ENCODE results near the gene MKLN1.
"Not testable (repeated sequence)": the region's sequence is repeated elsewhere in the genome, so short reads cannot be mapped to it uniquely, and the experiment has no call there.

The MKLN1 gene

GRCh38 chr7:131503639-131504038, 176.0 kb downstream of the MKLN1 start:
- DNase-seq: no peak

DNA sequence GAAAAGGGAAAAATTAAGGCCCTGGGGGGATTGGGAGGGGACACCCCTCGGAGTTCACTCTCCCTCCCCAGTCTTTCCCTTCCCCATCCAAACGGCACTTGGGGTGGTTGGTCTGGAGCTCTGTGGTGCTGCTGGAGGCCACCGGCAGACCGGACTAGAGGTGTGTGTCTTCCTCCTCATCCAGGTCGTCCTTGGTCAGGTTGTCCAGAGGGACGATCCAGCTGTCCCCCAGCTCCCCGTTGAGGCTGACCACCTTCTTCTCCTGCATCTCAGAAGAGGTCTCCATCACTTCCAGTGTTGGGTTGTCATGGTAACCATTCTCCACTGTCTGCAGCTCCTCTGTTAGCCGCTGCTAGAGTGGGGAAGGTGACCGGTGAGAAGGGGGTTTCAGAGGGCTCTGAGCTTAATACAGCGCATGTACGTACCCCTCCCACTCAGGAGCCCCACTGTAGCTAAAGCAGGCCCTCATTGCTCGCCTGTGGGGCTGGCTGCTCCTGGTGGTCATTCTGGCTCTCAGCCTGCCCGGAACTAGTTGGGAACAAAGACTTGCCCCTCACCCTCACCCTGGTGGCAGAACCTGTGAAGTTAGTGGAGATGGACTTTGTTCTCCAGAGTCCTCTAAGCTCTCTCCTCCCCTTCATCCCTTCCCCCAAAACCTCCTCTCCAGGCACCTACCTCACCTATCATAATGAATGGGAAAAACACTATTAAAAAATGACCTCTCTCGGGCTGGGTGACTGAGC, 176.7 kb downstream of the MKLN1 start:
- no peak for DNase-seq

DNA sequence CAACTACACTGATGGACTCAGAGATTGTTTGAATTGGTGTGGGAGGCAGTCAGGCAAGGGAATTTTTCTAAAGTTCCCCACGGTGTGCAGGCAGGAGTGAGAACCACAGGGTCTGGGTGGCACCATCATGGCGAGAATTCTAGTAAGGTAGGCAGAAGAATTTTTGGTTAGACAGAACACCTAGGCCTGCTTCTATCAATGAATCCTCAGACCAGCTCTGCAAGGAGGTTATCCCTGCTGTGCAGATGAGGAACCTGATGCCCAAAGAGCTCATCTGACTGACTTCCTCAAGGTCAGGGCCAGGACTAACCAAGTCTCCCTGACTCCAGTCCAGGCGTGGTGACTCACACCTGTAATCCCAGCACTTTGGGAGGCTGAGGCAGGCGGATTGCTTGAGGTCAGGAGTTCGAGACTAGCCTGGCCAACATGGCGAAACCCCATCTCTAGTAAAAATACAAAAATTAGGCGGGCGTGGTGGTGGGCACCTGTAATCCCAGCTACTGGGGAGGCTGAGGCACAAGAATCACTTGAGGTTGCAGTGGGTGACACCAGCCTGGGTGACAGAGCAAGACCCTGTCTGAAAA, 177.5 kb downstream of the MKLN1 start:
- DNase-seq: not testable (repeated sequence)

- DNase-seq: no peak
These were observed 178.2 kb downstream of the MKLN1 start for GRCh38 chr7:131505636-131506557.

GRCh38 chr7:131506597-131506996, 178.9 kb downstream of the MKLN1 start:
- DNase-seq: no peak

DNA sequence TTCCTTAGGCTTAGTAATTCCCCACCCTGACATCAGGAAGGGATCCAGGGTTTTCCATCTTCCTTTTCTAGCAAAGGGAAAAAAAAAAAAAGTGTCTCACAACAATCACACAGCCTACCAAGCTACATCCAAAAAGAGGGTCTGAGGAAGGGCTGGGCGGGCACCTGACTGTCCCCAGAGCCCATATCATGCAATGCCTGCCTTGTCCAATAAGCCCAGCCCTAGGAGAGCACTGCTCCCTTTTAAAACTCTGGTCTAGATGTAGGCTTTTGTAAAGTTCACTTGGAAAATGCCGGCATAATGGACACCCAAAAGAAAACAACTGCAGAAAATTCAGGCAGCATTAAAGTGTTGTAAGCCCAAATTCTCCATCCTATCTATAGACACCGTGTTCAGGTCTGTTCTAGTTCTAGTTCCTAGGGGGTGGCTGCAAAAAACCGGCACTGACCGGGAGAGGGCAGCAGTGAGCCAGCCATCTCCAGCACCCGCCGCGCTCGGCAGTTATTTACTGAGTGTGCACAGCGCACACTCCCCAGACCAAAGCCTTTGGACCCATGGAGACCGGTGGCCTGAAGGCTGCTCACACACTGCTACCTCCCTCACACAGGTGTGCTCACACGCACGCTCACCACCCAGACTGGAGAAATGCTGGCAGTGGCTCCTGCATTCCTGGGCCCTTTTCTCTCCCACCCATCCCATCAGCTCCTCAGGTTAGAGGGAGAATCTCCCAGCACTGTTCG, 180.1 kb downstream of the MKLN1 start:
- DNase-seq: peak; percentile 79 to 86

DNA sequence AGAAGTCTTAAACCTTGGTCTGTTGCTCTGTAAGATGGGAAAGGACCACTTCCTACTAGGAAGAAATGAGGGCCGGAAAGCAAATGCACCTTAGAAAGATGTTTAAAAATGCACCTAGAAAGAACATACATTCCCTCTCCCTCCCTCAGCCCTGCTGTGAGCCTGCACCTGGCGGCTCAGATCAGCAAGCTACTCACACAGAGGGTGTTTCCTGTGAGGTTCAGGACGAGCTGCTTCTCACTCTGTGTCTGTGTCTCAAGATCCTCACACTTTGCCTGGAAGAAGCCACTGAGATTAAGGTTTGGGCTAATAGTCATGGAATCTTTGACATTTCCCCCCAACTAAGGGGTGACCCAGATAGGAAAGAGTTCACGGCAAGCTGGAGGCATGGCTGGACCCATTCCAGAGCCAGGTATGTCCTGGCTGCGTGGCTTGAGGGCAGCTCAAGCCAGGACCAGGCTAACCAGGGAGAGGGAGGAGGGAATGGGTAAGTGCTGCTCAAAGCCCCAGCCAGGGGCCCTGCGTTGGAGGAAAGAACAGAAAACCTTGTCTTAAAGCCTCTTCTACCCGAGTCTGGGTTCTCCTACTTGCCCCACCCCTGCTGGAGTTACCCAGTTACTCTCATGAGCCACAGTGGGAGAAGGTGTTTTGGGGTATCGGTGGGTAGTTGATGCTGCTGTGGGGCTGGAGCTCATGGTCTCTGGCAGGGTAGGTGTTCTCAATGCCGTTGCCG, 181.2 kb downstream of the MKLN1 start:
- no peak for DNase-seq

- DNase-seq: no peak
These were observed 182.1 kb downstream of the MKLN1 start for GRCh38 chr7:131509781-131510180.

DNA sequence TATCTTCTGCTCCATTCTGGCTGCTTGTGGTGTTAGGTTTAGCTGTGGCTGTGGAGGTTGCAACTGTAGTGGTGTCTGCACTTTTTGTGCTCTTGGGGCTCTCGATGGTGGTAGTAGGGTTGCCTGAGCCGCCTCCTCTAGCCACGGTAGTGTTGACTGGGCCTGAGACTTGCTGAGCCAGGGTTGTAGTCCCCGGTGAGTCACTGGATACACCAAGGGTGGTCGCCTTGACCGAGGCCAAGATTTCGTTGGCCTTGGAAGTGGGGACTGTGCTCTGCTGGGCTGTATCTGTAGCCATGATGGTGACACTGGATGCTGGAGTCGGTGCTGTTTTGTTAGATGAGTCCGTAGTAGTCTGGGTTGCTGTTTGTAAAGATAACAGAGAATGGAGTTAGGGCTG, 183.4 kb downstream of the MKLN1 start:
- DNase-seq: no peak

GRCh38 chr7:131511774-131512535, 184.3 kb downstream of the MKLN1 start:
- no peak for DNase-seq

GRCh38 chr7:131513245-131514061, 185.8 kb downstream of the MKLN1 start:
- DNase-seq: peak; percentile 77 to 86

DNA sequence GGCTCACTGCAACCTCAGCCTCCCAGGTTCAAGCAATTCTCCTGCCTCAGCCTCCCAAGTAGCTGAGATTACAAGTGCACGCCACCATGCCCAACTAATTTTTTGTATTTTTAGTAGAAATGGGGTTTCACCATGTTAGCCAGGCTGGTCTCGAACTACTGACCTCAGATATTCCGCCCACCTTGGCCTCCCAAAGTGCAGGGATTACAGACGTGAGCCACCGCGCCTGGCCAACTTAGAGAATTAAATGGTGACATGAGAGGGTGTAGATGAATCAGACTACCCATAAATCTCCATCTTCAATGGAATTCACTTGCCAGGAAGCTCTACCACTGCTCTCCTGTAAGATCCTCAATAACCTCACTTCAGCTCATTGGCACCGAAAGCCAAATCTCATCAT, 187.8 kb downstream of the MKLN1 start:
- not testable (repeated sequence) for DNase-seq

DNA sequence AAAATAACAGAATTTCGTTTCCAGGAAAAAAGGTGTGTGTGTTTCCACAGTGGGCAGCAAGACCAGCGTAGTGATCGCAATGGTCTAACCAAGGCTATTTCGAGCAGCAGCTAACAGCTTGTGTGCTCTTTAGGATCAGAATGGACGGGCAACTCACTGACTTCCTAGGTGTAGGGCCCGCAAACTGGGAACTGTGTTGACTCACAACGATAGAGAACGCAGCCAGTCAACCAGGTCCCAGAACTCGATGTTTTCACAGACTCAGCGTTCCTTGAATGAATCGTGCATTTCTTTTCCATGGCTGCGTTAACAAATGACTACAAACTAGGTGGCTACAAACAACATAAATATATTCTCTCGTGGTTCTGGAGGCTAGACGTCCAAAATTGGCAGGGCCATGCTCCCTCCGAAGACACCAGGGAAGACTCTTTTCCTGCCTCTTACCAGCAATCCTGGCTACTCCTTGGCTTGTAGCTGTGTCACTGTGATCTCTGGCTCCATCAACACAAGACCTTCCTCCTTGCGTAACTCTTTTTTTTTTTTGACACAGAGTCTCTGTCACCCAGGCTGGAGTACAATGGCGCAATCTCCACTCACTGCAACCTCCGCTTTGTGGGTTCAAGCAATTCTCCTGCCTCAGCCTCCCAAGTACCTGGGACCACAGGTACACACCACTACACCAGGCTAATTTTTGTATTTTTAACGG, 189.7 kb downstream of the MKLN1 start:
- no peak for DNase-seq

- no peak for DNase-seq
These were observed 190.9 kb downstream of the MKLN1 start for GRCh38 chr7:131518626-131519025.

GRCh38 chr7:131521651-131522163, 194.0 kb downstream of the MKLN1 start:
- no peak for DNase-seq

DNA sequence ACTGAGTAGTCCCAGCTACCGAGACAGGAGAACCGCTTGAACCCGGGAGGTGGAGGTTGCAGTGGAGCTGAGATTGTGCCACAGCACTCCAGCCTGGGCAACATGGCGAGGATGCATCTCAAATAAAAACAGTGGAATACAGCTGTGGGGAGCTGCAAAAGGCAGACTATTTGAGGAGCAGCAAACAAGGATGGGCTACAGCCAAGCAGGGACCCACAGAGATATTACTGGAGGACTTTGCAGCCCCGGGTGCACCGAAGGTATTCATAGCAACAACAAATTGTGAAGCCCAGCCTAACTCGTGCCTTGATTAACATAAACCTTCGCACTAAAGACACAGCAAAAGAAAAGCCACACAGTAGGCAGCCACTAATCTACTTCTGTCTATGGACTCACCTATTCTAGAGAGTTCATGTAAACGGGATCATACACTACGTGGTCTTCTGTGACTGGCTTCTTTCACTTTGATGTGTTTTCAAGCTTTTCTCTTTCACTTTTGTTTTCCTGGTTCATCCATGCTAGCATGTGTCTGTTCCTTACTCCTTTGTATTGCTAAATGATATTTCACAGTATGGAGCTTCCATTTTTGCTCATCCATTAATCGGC, 194.8 kb downstream of the MKLN1 start:
- no peak for DNase-seq

- DNase-seq: no peak
These were observed 196.4 kb downstream of the MKLN1 start for GRCh38 chr7:131524115-131524514.

DNA sequence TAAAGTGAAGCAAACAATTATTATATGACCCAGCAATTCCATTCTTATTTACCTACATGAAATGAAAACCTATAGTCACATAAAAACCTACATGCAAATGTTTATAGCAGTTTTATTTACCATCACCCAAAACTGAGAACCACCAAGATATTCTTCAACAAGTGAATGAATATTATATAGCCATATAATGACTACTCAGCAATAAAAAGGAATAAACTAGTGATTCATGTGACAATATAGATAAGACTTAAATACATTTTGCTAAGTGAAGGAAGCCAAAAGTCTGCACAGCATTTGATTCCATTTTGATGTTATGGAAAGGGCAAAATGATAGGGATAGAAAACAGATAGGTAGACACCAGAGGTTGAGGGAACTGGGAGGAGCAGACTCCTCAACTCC, 197.0 kb downstream of the MKLN1 start:
- DNase-seq: no peak

DNA sequence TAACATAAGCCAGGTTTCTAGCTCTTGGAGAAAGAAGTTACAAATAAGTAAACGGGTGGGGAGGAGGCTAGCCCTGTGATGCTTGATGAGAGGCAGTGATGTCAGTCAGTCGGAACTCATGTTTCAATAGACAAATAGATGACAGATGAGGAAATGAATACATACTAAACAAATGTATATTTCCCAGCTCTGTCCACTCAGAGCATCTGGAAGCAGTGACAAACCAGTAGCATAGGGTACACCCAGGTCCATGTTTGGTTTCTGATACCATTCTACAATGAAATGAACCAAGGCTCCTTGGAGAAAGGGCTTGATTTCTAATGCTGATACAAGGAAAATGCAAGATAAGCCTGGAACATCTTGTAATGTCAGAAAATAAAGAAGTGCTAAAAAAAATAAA, 198.1 kb downstream of the MKLN1 start:
- no peak for DNase-seq
